Measurements from ENCODE around the gene CLEC11A.

The CLEC11A gene

DNA sequence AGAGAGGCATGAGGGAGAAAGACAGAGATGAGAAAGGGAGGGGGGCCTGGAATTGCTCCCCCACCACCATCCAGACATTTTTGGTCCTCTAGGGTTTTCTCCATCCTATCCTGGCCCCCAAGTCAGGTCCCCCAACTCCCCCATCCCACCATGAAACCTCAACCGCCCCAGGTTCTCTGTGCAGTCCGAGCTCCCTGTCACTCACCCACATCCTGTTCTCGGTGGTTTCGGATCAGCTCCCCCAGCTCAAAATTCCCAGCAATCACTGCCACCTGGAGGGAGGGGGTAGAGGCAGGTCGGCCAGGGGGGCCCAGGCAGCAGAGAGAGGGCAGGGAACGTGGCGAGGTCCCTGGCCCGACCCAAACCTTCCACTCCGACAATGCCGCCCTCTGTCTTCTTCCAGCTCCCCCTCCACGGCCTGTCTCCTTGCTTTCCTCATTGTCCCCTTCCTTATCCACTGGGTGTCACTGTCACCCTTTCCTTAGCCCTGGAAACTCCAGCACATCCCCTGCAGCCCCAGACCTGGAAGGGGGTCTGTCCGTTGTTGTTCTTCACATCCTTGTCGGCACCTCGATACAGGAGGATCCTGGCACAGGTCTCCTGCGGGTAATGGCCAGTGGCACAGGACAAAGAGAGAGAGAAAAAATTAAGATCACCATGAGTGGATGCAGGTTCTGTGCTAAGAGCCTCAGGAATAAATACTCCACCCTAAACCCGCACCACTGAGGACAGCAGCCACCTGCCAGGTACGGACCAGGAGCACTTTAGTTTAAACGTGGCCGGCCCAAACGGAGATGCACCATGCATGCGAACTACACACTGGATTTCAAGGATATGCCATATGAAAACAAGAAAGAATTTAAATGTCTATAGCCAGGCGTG lies 19.0 kb upstream of the CLEC11A start:
- no peak for DNase-seq (ENCODE audit: low read depth)

GRCh38 chr19:50705422-50706019 lies 17.6 kb upstream of the CLEC11A start:
- DNase-seq (ENCODE audit: low read depth) = no peak

GRCh38 chr19:50706387-50706786 lies 16.8 kb upstream of the CLEC11A start:
- DNase-seq (ENCODE audit: low read depth) = no peak

DNA sequence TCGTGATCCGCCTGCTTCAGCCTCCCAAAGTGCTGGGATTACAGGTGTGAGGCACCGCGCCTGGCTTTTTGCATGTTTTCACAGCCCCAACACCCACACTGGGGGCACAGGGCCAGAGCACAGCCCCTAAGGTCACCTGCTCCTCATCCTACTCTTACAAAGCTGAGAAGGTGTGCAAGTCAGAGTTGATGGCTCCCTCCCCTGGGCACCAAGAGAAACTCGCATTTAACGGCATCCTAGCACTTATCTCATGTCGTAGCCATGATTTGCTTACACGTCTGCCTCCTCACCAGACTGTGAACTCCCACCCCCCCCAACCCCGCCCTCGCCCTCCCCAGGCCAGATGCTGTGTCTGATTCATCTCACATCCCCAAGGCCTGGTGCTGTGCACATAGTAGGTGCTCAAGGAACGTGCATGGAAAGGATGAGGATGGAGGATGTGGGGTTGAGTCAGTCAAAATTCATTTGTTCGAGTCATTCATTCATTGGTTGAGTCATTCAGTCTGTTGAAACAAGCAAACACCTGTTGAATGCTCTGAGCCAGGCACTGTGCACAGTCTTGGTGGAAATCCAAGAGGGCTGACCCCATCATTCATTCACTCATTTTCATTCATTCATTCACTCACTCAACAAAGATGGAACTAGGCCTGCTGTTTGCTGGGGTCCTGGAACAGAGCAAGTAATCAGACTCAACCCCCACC lies 14.8 kb upstream of the CLEC11A start:
- no peak for DNase-seq (ENCODE audit: low read depth)

- DNase-seq (ENCODE audit: low read depth) = no peak
Measured at GRCh38 chr19:50710094-50710493, 13.1 kb upstream of the CLEC11A start.

DNA sequence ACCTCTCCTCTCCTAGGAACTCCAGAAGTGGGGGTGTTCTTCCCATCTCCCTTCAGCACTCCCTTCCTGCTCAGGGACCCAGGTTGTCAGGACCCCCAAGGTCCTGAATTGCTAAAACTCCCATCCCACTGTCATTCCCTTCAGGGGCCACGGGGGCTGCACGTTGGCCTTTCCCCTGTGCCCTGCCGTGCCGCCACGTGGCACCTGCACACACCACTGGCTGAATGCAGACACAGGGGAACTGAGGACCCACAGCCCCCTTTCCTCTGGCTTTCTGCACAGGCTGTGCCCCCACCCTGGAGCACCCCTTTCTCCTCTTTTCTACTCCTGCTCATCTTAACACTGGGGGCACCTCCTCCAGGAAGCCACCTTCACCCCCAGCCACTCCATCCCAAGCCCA lies 12.6 kb upstream of the CLEC11A start:
- no peak for DNase-seq (ENCODE audit: low read depth)

DNA sequence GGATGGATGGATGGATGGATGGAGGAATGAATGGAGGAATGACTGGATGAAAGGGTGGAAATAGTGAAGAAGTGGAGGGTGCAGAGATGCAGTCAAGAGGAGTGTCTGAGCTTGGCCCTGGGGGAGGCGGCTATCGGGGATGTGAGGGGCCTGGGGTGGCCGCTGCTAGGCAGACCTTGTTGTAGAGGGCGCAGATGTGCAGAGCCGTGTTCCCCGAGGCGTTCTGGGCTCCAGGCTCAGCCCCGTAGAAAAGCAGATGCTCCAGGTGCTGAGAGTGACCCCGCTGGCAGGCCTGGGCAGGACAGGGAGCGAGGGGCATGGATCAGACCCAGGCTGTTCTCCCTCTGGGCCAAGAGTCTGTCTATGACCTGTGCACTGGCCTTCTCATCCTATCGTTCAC lies 12.0 kb upstream of the CLEC11A start:
- no peak for DNase-seq (ENCODE audit: low read depth)

DNA sequence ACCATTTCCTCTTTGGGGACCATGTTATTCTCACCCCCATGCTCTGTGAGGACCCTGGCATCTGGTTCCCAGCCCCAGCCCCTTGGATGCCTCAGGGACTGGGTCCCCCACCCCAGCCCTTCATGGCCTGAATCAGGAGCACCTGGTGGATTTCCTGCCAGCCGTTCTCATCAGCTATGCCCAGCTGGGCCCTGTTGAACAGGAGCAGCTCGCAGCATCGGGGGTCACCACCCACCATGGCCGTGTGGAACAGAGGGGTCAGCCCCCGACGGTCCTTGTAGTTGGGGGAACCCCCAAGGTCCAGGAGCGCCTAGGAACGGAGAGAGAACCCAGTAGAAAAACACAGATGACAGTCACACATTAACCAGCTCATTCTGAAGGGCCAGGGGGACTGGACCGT lies 11.4 kb upstream of the CLEC11A start:
- DNase-seq (ENCODE audit: low read depth) = no peak

DNA sequence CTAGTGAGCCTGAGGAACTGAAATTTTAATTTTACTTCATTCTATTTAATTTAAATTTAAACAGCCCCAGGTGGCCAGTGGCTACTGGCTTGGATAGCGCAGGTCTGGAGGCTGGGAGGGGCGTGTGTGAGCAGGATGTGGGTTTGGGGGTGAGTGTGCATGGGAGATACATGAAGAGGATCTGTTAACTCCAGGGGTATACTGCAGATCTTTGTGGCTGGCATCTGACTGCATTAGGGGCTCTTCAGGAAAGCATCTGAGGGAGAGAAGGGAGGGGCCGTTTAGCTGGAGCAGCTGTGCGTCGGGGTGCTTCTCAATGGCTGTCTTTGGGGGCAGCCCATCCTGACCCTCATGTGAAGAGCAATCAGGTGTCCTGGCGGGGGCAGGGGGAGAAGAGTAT lies 10.3 kb upstream of the CLEC11A start:
- no peak for DNase-seq (ENCODE audit: low read depth)

DNA sequence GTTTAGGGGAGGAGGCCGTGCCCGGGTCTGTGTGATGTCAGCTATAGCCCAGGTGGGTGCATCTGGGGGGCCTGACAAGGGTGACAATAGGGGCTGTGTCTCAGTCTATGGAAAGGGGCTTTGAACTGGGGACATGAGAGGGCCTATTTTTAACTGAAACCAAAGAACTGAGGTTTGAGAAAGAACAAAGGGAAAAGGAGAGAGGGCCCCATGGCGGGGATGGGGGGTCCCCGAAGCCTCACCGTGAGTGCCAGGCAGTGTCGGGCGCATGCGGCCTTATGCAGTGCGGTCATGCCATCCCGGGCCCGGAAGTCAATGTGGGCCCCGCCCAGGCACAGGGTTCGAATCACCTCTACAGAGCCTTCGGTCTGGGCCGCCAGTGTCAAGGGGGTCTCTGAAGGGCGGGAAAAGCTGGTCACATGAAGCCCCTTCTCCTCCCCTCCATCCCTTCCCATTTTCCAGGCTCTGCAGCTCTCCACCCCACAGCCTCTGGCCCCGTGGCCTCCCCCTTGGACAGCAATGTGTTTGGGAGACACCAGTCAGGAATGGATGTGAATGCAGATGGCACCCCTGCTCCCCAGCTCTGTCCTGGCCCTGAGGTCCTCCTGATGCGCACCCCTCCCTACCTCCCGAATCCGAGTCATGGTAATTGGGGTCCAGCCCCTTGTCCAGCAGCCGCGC lies 9.5 kb upstream of the CLEC11A start:
- no peak for DNase-seq (ENCODE audit: low read depth)

DNA sequence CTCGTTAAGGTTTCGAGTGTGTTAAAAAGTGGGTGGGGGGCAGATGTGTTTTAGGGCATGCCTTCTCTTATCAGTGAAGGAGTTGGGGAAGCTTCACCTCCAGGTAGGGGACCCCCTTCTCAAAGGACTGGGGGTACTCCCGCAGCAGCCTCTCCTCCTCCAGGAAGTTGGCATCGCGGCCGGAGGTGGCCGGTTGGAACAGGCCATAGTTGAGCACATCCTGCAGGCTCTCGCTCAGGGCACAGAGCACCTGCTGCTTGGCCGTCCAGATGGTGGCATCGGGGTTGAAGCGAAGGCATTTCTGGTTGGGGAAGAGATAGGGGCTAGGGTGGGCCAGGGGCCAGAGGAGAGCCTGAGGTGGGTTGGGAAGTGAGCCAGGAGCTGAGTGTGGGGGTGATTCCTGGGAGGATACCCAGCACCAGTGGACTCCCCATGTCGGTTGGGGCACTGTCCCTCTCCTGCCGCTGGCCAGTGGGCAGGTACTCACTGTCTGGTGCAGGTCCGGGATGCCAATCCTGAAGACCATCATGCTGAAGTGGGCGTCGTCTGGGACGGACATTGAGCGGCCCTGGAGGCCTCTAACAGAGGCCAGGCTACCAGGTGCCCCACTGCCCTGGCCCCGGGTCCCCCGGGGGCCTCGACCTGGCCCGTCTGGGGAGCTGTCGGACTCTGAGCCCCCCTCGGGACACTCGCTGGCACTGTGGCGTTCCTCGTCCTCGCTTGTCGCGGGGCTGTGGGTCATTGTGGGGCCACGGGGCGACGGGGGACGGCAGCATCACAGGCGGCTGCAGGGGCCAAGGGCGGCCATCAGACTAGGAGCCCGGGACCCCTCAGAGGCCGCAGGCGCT lies 6.8 kb upstream of the CLEC11A start:
- no peak for DNase-seq (ENCODE audit: low read depth)

GRCh38 chr19:50717026-50717723 lies 6.0 kb upstream of the CLEC11A start:
- DNase-seq (ENCODE audit: low read depth) = no peak

DNA sequence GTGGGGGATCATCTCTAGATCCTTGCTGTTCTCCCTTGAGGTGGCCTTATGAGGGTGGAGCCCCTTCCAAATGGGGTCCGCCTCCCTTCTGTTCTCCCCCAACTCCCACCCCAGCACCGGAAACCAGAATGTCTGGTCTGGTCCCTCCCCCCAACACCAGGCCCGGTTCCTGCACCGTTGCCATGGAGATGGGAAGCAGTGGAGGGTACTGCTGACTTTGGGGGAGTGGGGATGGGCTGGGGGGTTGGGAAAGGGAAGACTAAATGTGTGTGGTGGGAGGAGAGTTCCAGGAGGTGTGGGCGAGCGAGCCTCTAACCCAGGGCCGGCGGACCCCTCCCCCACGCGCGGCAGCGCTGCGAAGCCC lies 5.3 kb upstream of the CLEC11A start:
- no peak for DNase-seq (ENCODE audit: low read depth)

DNA sequence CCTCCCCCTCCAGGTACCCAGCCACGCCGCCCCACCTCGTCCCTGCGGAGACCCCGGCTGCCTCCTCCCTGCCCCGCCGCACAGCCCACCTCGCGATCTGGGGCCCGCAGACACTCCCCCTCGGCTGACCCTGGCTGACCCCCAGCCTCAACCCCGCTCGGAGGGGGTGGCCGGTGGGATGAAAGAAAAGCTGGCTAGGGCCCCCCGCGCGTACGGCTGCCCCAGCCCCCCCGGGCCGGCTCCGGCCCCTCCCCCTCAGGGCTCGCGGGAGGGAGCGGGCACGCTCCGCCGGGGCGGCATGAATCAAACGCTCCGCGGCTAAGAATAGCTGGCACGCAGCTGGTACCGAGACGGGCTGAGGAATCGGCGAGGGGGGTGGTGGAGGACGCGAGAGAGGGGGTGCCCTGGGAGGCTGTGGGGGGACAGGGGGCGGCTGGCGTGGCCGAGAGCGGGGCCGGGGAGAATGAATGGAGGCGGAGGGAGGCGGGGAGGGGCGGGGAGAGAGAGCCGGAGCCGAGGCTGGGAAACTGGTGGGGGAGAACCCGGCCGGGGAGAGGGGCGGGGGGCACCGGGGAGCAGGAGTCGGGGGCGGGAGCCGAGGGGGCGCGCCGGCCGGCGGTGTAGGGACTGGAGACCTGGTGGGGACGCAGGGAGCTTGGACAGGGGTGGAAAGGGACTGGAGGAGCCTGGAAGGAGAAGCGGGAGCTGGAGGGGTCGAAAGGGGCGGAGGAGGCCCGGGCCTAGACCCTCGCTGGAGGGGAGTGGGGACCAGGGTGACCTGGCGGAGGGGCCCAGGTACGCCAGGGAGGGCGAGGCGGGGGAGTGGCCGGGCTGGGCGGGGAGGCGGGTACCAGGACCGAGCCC lies 4.7 kb upstream of the CLEC11A start:
- no peak for DNase-seq (ENCODE audit: low read depth)

DNA sequence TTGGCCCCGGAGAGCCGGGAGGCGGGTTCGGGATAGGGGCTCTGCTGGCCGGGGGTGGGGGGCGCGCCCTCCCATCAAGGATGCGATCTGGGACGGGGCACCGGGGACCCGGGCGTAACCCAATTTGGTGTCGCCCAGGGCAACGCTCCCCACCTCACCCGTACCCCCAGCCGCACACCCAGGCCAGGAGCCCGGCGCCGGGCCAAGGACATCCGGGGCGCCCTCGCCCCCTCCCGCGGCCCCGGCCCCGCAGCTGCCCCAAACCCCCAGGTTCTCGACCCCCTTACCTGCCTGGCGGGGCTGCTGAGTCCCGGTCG lies 4.1 kb upstream of the CLEC11A start:
- no peak for DNase-seq (ENCODE audit: low read depth)

DNA sequence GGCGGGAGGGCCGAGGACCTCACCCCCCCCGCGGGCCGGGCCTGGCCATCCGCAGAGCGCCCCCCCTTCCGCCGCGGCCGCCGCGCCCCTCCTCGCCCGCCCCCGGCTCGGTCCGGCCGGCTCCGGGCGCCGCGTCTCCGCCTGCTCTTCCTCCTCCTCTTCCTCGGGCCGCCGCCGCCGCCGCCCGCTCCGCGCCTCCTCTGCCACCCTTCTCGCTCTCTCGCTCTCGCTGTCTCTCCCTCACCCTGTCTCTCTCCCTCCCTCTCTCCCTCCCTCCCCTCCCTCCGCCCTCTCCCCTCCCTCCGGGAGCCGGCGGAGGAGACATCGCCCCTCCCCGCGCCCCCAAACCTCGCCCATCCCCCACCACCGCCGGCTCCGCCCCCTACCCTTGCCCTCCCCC lies 3.6 kb upstream of the CLEC11A start, which contains the start of gene SHANK1:
Gene SHANK1 (minus strand): TSS at position 237 of the 400 bp plus-strand sequence. CDS start 2,883 bp downstream, outside the sequence.
- no peak for DNase-seq (ENCODE audit: low read depth)

- no peak for DNase-seq (ENCODE audit: low read depth)
Measured at GRCh38 chr19:50720181-50720920, 2.8 kb upstream of the CLEC11A start.

- DNase-seq (ENCODE audit: low read depth) = no peak
Measured at GRCh38 chr19:50720921-50721381, 2.2 kb upstream of the CLEC11A start.

DNA sequence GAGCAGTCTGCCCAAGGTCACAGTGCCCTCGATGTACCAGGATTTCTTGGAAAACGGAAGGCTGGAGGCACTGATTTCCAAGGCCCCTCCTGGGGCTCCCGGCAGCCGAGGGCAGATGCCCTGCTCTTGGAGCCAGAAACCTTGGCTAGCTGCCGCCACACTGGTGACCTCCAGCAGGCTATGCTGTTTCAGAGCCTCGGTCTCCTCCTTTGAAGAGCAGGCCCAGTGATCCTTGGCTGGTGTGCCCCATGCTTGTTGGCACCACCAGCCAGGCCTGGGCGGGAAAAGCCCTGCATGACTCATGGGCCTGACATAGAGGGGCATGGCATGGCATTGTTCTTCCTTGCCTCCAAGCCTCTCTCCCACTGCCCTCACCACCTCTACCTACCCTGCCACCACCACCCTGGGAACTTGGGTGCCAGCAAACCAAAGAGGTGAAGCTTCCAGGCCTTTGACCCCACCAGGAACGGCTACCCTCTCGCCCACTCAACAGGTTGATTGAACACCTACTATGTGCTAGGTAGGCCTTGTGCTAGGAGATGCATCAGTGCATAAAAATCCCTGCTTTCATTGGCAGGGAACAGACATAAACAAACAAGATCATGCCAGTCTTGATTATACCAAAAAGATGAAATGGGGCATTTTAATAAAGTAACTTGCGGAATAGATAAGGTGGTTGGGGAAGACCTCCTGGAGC lies 1.6 kb upstream of the CLEC11A start:
- DNase-seq (ENCODE audit: low read depth) = no peak
